Measurements from ENCODE around the gene NECTIN4.

The NECTIN4 gene

DNA sequence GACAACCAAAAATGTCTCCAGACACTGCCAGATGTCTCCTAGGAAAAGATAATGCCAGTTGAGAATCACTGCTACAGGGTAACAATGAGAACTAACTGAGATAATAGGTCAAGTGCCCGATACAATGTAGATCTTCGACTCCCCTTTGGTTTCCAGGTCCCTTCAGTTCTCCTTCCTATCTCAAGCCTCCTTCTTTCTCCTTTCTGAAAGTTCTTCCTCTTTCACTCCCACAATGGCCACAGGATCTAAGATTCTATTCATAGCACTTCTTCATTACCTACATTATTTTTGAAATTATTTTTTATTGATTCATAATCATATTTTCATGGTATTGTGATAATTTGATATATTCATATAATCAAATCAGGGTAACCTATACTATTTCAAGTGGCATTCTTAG is 22.2 kb upstream of the NECTIN4 start:
- Histone ChIP-seq H3K4me3 (ENCODE audit: low read length in 2 of 2) (no peak overlapping the region), H3K27ac (ENCODE audit: low read depth in 2 of 2, low read length in 2 of 2) (no peak overlapping the region), H3K36me3 (ENCODE audit: control insufficient read depth in 2 of 2, insufficient read depth in 2 of 2, low read length in 2 of 2) (peaks cover 0 to 14% of the 10 kb centered on the region in 2 donors), H3K27me3 (ENCODE audit: control insufficient read depth in 2 of 2, insufficient read depth in 2 of 2, low read length in 2 of 2) (no peaks in the 10 kb centered on the region), H3K4me1 (ENCODE audit: control insufficient read depth in 2 of 2, insufficient read depth in 2 of 2, low read length in 2 of 2) (peaks cover 2 to 3% of the 10 kb centered on the region in 2 donors), H3K9me3 (ENCODE audit: control insufficient read depth in 2 of 2, low read length in 2 of 2) (no peaks in the 10 kb centered on the region), H3K9ac (ENCODE audit: low read depth in 1 of 2, low read length in 2 of 2) (no peak overlapping the region)

DNA sequence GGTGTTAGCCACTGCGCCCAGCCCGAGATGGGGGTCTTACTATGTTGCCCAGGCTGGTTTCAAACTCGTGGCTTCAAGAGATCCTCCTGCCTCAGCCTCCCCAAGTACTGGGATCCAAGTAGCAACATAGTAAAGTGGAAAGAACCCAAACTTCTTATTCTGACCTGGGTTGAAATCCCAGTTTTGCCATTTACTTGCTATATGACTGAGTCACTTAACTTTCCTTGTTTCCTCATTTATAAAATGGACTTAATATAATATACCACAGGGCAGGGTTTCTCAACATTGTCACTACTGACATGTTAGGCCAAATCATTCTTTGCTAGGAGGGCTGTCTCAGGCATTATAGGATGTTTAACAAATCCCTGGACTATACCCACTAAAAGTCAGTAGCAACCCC is 21.8 kb upstream of the NECTIN4 start:
- H3K9me3 ChIP-seq (ENCODE audit: control insufficient read depth in 2 of 2, low read length in 2 of 2): no peaks in the 10 kb centered on the region
- H3K4me1 ChIP-seq (ENCODE audit: control insufficient read depth in 2 of 2, insufficient read depth in 2 of 2, low read length in 2 of 2): peaks cover 0 to 2% of the 10 kb centered on the region in 2 donors
- no peak overlapping the region for H3K9ac ChIP-seq (ENCODE audit: low read depth in 1 of 2, low read length in 2 of 2)
- no peaks in the 10 kb centered on the region for H3K27me3 ChIP-seq (ENCODE audit: control insufficient read depth in 2 of 2, insufficient read depth in 2 of 2, low read length in 2 of 2)
- no peak overlapping the region for H3K27ac ChIP-seq (ENCODE audit: low read depth in 2 of 2, low read length in 2 of 2)
- peaks cover 0 to 14% of the 10 kb centered on the region in 2 donors for H3K36me3 ChIP-seq (ENCODE audit: control insufficient read depth in 2 of 2, insufficient read depth in 2 of 2, low read length in 2 of 2)
- H3K4me3 ChIP-seq (ENCODE audit: low read length in 2 of 2): no peak overlapping the region

DNA sequence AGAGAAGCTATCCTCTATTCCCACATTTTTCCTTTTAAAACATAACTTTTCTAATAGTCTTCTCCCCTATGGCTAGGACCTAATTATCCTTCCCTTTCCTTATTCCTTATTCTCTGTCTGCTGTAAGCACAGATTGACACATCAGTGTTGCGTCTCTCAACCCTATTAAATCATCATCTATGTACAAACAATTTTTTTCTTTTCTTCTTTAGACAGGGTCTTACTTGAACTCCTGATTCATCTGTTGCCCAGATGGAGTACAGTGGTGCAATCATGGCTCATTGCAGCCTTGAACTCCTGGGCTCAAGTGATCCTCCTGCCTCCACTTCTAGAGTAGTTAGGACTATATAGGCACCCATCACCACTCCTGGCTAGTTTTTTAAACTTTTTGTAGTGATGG is 17.1 kb upstream of the NECTIN4 start:
- Histone ChIP-seq H3K9ac (ENCODE audit: low read depth in 1 of 2, low read length in 2 of 2) (no peak overlapping the region), H3K4me1 (ENCODE audit: control insufficient read depth in 2 of 2, insufficient read depth in 2 of 2, low read length in 2 of 2) (no peaks in the 10 kb centered on the region), H3K27ac (ENCODE audit: low read depth in 2 of 2, low read length in 2 of 2) (no peak overlapping the region), H3K36me3 (ENCODE audit: control insufficient read depth in 2 of 2, insufficient read depth in 2 of 2, low read length in 2 of 2) (peaks cover 3 to 22% of the 10 kb centered on the region in 2 donors), H3K4me3 (ENCODE audit: low read length in 2 of 2) (no peak overlapping the region), H3K27me3 (ENCODE audit: control insufficient read depth in 2 of 2, insufficient read depth in 2 of 2, low read length in 2 of 2) (no peaks in the 10 kb centered on the region), H3K9me3 (ENCODE audit: control insufficient read depth in 2 of 2, low read length in 2 of 2) (no peaks in the 10 kb centered on the region)

DNA sequence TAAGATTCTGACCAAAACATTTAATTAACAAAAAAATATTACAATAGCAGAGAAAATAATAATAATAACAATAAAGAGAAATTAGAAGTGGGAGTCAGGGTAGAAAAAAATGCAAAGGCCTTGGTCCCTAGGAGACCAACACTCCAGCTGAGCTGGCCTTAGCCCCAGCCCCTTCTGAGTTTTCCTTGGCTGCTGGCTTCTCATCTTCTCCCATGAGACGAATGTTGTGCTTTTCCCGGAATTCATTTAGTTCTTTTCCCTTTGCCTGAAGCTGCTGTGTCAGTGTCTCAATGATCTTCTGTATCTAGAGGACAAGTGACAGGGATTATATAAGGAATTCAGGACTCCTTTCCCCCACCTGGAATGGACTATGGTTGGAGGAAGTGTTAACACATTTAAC is 11.2 kb upstream of the NECTIN4 start:
- Histone ChIP-seq H3K36me3 (ENCODE audit: control insufficient read depth in 2 of 2, insufficient read depth in 2 of 2, low read length in 2 of 2) (peaks cover 6 to 17% of the 10 kb centered on the region in 2 donors), H3K27ac (ENCODE audit: low read depth in 2 of 2, low read length in 2 of 2) (no peak overlapping the region), H3K4me1 (ENCODE audit: control insufficient read depth in 2 of 2, insufficient read depth in 2 of 2, low read length in 2 of 2) (peaks cover 13 to 17% of the 10 kb centered on the region in 2 donors), H3K4me3 (ENCODE audit: low read length in 2 of 2) (no peak overlapping the region), H3K9me3 (ENCODE audit: control insufficient read depth in 2 of 2, low read length in 2 of 2) (no peaks in the 10 kb centered on the region), H3K27me3 (ENCODE audit: control insufficient read depth in 2 of 2, insufficient read depth in 2 of 2, low read length in 2 of 2) (no peaks in the 10 kb centered on the region), H3K9ac (ENCODE audit: low read depth in 1 of 2, low read length in 2 of 2) (no peak overlapping the region)

DNA sequence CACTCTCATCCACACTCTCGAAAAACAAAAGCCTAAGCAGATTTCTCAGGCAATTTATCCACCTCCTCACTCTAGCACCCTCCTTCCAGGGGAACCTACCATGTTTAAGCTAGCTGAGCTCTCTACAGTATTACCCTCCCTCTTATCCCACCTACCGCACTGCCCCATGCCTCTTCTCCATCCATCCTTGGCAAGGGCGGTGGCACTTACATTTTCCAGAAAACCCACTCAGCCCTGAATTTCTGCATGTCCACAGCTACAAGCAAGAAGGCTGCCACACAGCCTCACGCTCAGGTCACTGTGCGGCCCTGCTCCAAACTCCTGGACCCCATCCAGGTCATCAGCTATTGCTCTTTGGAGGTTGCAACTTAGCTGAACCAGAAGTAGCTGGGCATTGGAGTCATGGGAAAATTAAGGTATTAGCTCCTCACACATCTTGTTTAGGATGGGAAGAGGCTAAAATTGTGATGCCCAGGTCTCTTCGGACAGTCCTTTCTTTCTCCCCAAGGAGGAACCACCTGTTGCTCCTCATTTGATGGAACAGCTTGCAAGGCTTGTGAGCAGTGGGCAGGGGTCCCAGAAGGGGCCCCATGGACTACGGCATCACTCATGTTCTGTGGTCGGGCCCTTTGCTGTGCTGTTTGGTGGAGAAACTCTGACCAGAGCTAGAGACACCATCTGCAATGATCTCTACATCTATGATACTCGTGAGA is 9.9 kb upstream of the NECTIN4 start:
- Histone ChIP-seq H3K27ac (ENCODE audit: low read depth in 2 of 2, low read length in 2 of 2) (no peak overlapping the region), H3K36me3 (ENCODE audit: control insufficient read depth in 2 of 2, insufficient read depth in 2 of 2, low read length in 2 of 2) (peaks cover 6 to 17% of the 10 kb centered on the region in 2 donors), H3K9me3 (ENCODE audit: control insufficient read depth in 2 of 2, low read length in 2 of 2) (no peaks in the 10 kb centered on the region), H3K9ac (ENCODE audit: low read depth in 1 of 2, low read length in 2 of 2) (peak overlapping the region in 1 of 2 donors; percentile 90), H3K27me3 (ENCODE audit: control insufficient read depth in 2 of 2, insufficient read depth in 2 of 2, low read length in 2 of 2) (no peaks in the 10 kb centered on the region), H3K4me3 (ENCODE audit: low read length in 2 of 2) (peak overlapping the region; percentile 91 to 95), H3K4me1 (ENCODE audit: control insufficient read depth in 2 of 2, insufficient read depth in 2 of 2, low read length in 2 of 2) (peaks cover 13 to 17% of the 10 kb centered on the region in 2 donors)

DNA sequence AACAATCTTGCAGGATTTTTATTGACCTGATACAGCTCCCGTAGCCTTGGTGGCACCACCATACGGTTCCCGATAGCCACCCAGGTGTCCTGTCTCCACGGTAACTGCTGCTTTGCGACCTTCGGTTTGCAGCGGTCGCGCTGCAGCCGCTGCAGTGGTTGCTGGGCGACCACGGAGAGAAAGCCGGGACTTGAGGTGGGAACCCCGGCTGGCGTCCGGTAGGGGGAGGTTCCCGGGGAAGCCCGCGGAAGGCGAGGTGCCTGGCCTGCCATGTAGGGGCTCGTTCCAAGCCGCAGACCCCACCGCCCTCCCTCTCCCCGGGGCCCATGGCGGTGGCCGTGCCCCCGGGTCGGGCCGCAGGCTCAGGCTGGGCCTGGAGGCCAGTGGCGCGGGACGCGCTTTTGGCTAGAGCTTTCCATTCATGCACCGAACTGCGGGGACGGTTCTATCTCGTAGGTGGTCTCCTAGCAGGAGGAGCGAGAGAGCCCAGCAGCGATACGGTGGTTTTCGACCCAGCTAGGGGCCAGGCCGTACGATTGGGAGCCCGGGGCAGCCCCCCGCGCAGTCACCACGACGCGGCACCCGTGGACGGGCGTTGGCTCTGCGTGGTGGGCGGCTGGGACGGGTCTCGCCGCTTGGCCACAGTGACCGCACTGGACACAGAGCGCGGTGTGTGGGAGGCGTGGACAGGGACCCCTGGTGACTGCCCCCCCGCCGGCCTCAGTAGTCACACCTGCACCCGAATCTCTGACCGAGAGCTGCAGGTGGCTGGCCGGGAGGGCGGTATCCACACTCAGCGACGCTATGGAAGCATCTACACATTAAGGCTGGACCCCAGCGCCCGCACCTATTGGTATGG is 9.1 kb upstream of the NECTIN4 start, which contains the start of gene KLHDC9:
TSS of gene KLHDC9 (plus strand) at position 152 of the 859 bp plus-strand sequence. CDS start at position 327, 175 bp downstream.
- Histone ChIP-seq H3K27me3 (ENCODE audit: control insufficient read depth in 2 of 2, insufficient read depth in 2 of 2, low read length in 2 of 2) (no peaks in the 10 kb centered on the region), H3K4me3 (ENCODE audit: low read length in 2 of 2) (peak within 1 kb of the TSS; percentile 91 to 95), H3K27ac (ENCODE audit: low read depth in 2 of 2, low read length in 2 of 2) (peak within 1 kb of the TSS; percentile 67 to 77), H3K36me3 (ENCODE audit: control insufficient read depth in 2 of 2, insufficient read depth in 2 of 2, low read length in 2 of 2) (peaks cover 6 to 17% of the 10 kb centered on the region in 2 donors), H3K9me3 (ENCODE audit: control insufficient read depth in 2 of 2, low read length in 2 of 2) (no peaks in the 10 kb centered on the region), H3K9ac (ENCODE audit: low read depth in 1 of 2, low read length in 2 of 2) (peak within 1 kb of the TSS; percentile 73 to 90), H3K4me1 (ENCODE audit: control insufficient read depth in 2 of 2, insufficient read depth in 2 of 2, low read length in 2 of 2) (peaks cover 13 to 17% of the 10 kb centered on the region in 2 donors)

DNA sequence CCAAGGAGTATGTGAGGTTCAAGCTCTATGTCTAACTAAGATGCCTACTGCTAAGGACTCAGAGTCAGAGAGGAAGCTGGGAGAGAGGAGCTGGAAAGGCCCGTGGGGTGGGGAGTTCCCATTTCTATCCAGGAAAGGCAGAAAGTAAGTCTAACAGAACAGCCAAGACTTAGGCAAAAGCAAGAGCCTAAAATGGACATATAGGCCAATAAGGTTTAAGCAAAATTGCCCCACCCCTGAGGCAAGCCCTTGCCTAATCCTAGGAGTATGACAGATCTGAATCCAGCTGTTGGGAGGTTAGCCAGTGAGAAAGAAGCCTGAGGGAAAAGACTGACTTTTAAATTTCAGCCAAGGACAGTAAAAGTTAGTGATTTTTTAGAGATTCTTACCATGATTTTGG is 7.2 kb upstream of the NECTIN4 start:
- no peaks in the 10 kb centered on the region for H3K9me3 ChIP-seq (ENCODE audit: control insufficient read depth in 2 of 2, low read length in 2 of 2)

DNA sequence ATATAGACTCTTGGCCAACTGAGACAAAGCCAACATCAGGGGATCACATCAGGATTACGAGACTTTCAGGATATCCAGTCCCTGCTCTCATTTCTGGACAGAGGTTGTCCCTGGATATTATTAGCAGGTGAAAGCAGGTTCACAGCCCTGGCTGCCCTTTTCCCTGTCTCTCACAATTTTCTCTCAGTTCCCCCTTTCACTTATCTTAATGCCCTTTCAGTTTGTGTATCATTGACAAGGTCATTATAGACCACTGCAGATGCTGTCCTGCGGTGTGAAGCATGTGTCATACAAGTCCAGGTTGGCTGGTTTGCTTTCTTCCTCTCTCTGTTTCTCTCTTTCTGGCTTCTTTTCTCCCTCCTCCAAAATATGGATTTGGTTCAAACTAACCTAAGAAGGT is 6.7 kb upstream of the NECTIN4 start:
- Histone ChIP-seq H3K9ac (ENCODE audit: low read depth in 1 of 2, low read length in 2 of 2) (no peak overlapping the region), H3K36me3 (ENCODE audit: control insufficient read depth in 2 of 2, insufficient read depth in 2 of 2, low read length in 2 of 2) (peaks cover 3 to 6% of the 10 kb centered on the region in 2 donors), H3K27me3 (ENCODE audit: control insufficient read depth in 2 of 2, insufficient read depth in 2 of 2, low read length in 2 of 2) (no peaks in the 10 kb centered on the region), H3K4me1 (ENCODE audit: control insufficient read depth in 2 of 2, insufficient read depth in 2 of 2, low read length in 2 of 2) (peaks cover 13 to 17% of the 10 kb centered on the region in 2 donors), H3K27ac (ENCODE audit: low read depth in 2 of 2, low read length in 2 of 2) (no peak overlapping the region), H3K9me3 (ENCODE audit: control insufficient read depth in 2 of 2, low read length in 2 of 2) (no peaks in the 10 kb centered on the region), H3K4me3 (ENCODE audit: low read length in 2 of 2) (no peak overlapping the region)

More for the DNA sequence above, 7.2 kb upstream of the NECTIN4 start:
- Histone ChIP-seq H3K4me3 (ENCODE audit: low read length in 2 of 2) (no peak overlapping the region), H3K4me1 (ENCODE audit: control insufficient read depth in 2 of 2, insufficient read depth in 2 of 2, low read length in 2 of 2) (peaks cover 13 to 17% of the 10 kb centered on the region in 2 donors), H3K9ac (ENCODE audit: low read depth in 1 of 2, low read length in 2 of 2) (no peak overlapping the region), H3K36me3 (ENCODE audit: control insufficient read depth in 2 of 2, insufficient read depth in 2 of 2, low read length in 2 of 2) (peaks cover 4 to 10% of the 10 kb centered on the region in 2 donors), H3K27me3 (ENCODE audit: control insufficient read depth in 2 of 2, insufficient read depth in 2 of 2, low read length in 2 of 2) (no peaks in the 10 kb centered on the region), H3K27ac (ENCODE audit: low read depth in 2 of 2, low read length in 2 of 2) (no peak overlapping the region)

DNA sequence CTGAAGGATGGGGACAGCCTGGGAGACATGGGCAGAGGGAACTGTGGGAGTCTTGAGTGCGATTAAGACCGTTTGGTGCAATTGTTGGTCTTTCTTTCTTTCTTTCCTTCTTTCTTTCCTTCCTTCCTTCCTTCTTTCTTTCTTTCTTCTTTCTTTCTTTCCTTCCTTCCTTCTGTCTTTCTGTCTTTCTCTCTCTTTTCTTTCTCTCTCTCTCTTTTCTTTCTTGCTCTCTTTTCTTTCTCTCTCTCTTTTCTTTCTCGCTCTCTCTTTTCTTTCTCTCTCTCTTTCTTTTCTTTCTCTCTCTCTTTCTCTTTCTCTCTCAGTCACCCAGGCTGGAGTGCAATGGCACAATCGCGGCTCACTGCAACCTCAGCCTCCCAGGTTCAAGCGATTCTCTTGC is 5.9 kb upstream of the NECTIN4 start:
- no peak overlapping the region for H3K4me3 ChIP-seq (ENCODE audit: low read length in 2 of 2)

DNA sequence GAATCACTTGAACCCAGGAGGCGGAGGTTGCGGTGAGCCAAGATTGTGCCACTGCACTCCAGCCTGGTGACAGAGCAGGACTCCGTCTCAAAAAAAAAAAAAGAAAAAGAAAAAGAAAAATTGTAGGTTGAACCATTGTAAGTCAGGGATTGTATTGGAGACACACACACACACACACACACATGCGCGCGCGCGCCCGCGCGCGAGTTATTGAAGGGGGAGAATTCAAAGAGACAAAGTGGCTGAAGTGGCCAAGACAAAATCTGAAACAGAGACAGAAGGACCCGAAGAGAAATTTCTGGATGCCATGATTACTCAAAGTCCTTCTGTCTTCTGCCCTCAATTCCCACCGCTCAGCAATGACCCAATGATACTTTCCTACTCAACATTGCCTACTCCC is 5.1 kb upstream of the NECTIN4 start:
- Histone ChIP-seq H3K9ac (ENCODE audit: low read depth in 1 of 2, low read length in 2 of 2) (no peak overlapping the region), H3K27ac (ENCODE audit: low read depth in 2 of 2, low read length in 2 of 2) (no peak overlapping the region), H3K9me3 (ENCODE audit: control insufficient read depth in 2 of 2, low read length in 2 of 2) (no peaks in the 10 kb centered on the region), H3K4me1 (ENCODE audit: control insufficient read depth in 2 of 2, insufficient read depth in 2 of 2, low read length in 2 of 2) (peaks cover 13 to 20% of the 10 kb centered on the region in 2 donors), H3K27me3 (ENCODE audit: control insufficient read depth in 2 of 2, insufficient read depth in 2 of 2, low read length in 2 of 2) (no peaks in the 10 kb centered on the region), H3K4me3 (ENCODE audit: low read length in 2 of 2) (no peak overlapping the region), H3K36me3 (ENCODE audit: control insufficient read depth in 2 of 2, insufficient read depth in 2 of 2, low read length in 2 of 2) (no peaks in the 10 kb centered on the region)

More for the DNA sequence above, 5.9 kb upstream of the NECTIN4 start:
- H3K27ac ChIP-seq (ENCODE audit: low read depth in 2 of 2, low read length in 2 of 2): no peak overlapping the region
- no peak overlapping the region for H3K9ac ChIP-seq (ENCODE audit: low read depth in 1 of 2, low read length in 2 of 2)
- peaks cover 13 to 17% of the 10 kb centered on the region in 2 donors for H3K4me1 ChIP-seq (ENCODE audit: control insufficient read depth in 2 of 2, insufficient read depth in 2 of 2, low read length in 2 of 2)
- H3K27me3 ChIP-seq (ENCODE audit: control insufficient read depth in 2 of 2, insufficient read depth in 2 of 2, low read length in 2 of 2): no peaks in the 10 kb centered on the region
- H3K36me3 ChIP-seq (ENCODE audit: control insufficient read depth in 2 of 2, insufficient read depth in 2 of 2, low read length in 2 of 2): peaks cover 0 to 3% of the 10 kb centered on the region in 2 donors
- H3K9me3 ChIP-seq (ENCODE audit: control insufficient read depth in 2 of 2, low read length in 2 of 2): no peaks in the 10 kb centered on the region
